Activated naive CD8-positive, alpha-beta T cell treated with anti-CD3 and anti-CD28 coated beads, Interleukin-2, amount 50 U/mL, for 16 hours (primary cell): ENCODE data around the gene TBC1D3B.
"Not testable (repeated sequence)": the region's sequence is repeated elsewhere in the genome, so short reads cannot be mapped to it uniquely, and the experiment has no call there.

ENCODE experiments used
- DNase-seq: peaks from one replicate; pipeline ENCODE4 v3.0.0-alpha.2; 2020; ENCODE audit warnings: low read depth, low spot score

Gene TBC1D3B

DNA sequence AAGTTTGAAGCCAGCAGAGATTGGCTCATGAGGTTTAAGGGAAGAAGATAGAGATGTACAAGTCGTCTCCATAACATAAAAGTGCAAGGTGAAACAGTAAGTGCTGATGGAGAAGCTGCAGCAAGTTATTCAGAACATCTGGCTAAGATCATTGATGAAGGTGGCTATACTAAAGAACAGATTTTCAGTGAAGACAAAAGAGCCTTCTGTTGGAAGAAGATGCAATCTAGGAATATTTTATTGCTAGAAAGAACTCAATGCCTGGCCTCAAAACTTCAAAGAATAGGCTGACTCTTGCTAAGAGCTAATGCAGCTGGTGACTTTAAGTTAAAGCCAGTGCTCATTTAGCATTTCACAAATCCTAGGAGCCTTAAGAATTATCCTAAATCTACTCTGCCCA lies 46.8 kb downstream of the TBC1D3B start:
- DNase-seq, result no peak

DNA sequence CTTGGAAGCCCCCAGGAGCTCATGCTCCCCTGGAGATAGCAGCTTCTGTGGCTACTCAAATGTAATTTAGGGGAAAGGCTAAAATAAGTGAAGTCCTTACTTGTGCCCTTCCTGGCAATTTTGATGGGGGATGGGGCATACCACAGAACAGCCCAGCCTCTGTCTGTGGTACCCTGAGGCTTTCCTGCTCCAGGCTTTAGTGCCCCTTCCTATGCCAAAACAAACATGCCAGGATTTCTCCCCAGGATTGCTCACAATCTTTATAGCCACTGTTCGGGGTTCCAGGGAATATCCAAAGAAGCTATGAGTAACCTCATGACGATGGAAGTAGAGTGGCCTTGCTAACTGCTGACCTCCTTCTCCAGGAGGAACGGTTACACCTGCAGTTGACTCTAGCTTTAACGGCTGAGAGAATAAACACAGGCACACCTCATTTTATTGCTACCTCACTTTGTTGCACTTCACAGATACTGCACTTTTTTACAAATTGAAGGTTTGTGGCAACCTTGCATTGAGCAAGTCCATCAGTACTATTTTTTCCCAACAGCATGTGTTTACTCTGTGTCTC lies 47.9 kb downstream of the TBC1D3B start:
- no peak for DNase-seq

DNA sequence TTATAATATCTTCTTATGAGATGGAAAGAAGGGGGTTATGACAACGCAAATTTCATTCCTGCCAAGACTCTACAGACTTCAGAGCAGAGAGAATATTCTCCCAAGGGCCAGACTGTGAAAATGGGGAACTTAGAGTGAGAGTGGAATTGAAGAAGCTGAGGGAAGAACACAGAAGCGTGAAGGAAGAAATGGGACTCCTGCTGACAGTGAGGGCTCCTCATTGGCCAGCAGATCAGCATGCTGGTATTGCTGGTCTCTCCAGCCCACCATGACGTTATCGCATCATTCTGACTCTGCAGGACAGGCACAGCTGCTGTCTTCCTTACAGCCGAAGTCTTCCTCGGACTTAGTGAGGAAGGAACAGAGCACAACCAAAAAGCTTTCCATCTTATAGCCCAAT lies 48.5 kb downstream of the TBC1D3B start:
- no peak for DNase-seq

DNA sequence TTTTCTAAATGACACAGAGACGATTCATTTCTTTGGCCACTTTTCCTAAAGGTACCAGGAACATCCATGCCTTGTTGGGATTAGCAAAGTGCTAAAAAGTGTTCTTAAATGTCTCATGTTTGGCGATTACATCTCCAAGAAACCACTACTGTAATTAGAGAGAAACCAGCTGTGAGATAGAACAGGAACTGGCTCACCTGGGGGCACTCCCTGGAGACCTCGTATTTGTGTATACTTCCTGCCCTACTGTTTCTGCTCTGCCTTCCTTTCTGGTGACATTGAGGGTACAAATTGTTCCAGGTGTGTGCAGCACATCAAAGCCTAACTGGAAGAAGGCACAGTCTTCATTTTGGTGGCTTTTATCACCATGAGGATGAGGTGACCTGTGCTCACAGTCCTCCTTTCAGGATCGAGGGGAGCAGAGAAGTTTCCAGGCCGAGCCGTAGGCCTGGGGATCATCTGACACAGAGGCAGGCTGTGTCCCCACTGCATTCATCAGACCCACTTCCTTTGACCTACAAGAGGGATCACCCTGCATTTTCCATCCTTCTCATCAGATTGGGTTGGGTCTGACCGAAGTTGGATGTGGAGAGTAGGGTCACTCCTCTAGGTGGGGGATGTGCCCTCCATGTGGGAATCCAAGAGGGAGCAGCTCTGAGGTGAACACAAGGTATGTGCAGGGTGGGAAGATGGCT lies 49.1 kb downstream of the TBC1D3B start:
- DNase-seq, result no peak

DNA sequence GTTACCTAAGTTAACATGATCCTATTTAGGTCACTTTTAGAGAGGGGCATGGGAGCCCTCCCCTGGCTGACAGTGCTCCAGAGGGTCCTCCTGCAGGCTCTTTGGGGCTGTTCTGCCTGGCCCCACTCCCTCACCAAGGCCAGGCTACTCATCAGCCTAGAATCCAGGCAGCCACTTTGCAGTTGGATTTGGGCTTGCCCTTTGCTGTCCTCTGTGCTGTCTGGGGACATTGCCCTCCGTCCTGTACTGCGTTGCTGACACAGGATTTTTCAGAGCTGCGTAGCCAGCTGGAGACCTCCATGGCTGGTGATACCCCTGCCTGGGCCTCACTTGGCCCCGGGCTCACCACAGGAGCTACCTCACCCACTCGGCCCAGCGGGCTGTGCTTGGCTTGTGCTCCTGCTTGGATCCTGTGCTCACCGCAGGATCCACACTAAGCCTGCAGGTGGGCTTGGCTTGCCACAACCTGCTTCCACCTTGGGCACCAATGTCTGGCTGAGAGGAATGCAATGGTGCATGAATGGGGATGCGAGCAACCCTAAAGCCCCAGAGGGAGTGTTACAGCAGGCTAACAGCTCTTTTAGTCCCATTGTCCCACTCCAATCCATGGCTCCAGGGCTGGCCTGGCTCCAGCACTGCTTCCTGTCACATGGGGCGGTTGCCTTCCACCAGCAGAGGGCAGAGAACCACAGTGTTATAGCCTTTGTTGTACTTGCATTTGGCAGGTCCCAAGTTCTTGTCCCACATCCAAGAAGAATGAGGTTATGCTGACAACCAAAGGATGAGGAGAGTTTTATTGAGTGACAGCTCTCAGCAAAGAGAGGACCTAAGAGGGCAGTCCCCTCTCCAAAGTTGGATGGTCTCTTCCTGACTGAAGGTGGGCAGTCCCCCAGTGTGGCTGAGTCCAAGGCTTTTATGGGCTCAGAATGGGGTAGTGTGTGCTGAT lies 51.3 kb downstream of the TBC1D3B start:
- DNase-seq, result no peak

DNA sequence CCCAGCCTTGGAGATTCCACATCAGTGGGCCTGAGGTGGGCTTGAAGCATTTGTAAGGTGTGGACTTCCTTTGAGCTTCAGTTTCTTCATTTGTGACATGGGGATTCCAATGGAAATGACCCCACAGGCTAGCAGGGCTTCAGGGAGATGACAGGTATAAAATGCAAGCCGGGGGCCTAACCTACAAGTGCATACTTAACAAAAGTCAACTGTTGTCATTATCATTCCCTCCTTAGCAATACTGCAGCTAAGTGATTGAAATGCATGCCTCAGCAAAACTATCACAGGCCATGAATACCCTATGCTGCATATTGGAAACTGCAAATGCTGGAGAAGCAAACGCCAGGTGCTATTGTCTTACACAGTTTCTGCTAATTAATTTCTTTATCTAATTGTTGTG lies 53.0 kb downstream of the TBC1D3B start:
- DNase-seq, result no peak

DNA sequence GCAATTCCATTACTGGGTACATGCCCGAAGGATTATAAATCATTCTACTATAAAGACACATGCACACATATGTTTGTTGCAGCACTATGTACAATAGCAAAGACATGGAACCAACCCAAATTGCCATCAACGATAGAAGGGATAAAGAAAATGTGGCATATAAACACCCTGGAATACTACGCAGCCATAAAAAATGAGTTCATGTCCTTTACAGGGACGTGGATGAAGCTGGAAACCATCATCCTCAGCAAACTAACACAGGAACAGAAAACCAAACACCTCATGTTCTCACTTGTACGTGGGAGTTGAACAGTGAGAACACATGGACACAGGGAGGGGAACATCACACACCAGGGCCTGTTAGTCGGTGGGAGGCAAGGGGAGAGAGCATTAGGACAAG lies 55.3 kb downstream of the TBC1D3B start:
- not testable (repeated sequence) for DNase-seq

DNA sequence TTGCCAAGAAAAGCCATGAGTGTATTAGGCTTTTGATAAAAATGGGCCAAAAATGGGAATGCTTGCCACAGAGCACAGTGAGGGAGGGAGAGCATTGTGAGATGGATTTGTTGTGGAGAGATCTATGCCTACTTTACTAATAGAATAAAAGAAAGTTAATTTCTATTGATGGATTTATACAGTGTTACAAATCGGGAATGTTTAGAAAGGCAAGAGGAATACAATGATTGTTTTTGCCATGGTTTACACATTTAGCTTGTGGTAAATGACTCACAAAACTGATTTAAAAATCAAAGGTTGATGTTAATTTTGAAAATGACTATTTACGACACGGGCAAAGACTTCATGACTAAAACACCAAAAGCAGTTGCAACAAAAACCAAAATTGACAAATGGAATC lies 56.2 kb downstream of the TBC1D3B start:
- no peak for DNase-seq

DNA sequence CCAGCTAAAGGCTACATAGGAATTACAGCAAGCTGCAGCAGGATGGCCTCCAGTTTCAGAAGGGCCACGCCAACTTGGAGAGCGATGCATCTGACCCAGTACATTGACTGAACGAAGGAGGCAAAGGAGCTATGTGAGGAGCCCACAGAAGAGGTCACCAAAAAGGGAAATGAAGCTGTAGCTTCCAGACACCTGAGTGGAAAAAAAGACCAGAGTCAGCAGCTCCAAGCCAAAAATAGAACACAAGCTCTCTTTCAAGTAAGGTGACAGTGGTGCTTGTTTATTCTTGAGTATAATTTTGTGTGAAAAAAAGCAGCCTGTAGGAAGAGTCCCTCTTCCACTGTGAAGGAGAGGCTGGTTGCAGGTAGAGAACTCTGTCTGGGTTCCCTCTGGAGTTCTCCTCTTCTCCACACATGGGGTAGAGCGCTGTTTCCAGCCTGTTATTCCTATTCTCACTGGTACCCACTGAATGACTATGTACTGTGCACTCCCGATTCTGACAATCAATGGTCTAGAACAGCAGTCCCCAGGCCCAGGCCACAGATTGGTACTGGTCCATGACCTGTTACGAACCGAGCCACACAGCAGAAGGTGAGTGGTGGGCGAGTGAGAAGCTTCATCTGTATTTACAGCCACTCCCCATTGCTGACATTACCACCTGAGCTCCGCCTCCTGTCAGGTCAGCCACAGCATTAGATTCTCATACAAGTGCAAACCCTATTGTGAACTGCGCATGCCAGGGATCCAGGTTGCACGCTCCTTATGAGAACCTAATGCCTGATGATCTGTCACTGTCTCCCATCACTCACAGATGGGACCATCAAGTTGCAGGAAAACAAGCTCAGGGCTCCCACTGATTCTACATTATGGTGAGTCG lies 57.7 kb downstream of the TBC1D3B start:
- no peak for DNase-seq

DNA sequence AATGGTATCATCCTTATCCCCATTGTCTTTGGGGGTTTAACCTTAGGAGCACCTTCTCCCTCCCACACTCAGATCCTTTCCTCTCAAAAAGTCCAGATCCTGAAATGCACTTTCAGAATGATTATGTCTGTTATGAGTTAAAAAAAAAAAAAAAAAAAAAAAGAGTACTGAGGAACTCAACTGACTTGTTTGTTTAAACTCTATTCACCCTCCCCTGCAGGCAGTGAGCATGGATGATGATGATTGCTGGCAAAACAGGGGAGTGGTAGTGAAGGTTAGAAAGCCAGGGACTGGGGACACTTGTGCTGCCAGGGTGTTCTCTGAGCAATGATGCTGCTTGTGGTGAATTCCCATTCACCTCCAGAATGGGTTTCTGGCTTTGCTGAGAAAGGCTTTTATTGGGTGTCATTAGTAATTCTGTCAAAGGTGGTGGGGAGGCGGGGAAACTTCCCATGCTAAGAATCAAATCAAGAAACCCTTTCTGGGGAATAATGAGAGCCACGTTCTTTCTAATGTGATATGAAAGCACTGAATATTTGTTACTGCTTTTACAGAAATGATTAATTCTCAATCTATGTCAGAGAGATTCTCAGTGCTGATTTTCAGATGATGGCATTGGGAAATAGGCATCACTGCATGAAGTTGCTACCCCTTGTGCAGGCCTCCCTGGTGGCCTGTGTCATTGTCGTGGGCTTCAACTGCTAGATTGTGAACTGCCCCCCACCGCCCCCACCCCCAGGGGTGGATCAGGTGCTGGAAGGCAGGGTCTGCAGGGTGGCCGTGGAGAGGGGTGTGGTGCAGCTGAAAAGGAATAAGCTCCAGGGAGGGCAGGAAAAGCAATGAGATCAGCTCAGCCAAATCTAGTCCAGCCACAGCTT lies 58.7 kb downstream of the TBC1D3B start:
- DNase-seq, result no peak
